ENCODE data around the gene TNNT1. TPM values are rescaled to one million over a fixed set of nuclear protein-coding genes. Genes with fewer than 3 reads are reported as not detected.
A peak's percentile ranks its signal among the peaks of the same experiment; 100 is the strongest.
"Not testable (repeated sequence)": the region's sequence is repeated elsewhere in the genome, so short reads cannot be mapped to it uniquely, and the experiment has no call there.

Gene TNNT1
- total RNA-seq, 1 donor from 2014 or later: 5.5 TPM

DNA sequence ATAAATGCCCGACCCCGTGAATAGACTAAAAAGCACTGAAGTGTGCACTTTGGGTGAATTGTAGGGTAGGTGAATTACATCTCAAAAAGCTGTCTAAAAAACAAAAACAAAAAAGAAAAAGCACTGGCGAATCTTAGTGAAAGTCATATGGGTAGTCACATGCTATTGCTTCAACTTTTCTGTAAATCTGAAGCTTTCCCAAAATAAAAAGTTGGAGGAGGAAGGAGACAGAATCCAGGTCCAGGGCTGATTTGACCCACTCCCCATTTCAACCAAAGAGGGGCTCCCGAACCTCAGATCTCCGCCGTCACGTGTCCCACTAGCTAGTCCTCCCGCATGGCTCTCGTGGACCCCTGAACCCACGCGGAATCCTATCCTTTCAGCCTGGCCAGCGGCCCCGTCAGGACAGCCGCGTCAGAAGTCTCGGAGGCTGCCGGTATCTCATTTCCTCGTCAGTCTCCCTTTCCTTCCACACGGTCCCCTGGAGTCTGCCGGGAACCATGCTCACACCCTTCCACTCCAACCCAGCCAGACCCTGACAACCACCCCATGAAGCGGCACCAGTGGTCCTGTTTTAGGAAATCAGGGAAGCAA lies 37.7 kb downstream of the TNNT1 start:
- no peak for TF ChIP-seq CTCF (IDR thresholded peaks at IDR 0.05; ENCODE audit: unreplicated experiment)
- no peak overlapping the region for H3K27ac Mint-ChIP-seq
- H3K9me3 Mint-ChIP-seq (ENCODE audit: low read depth): no peaks in the 10 kb centered on the region
- H3K4me3 Mint-ChIP-seq (ENCODE audit: low read depth): no peak overlapping the region
- peaks cover 10% of the 10 kb centered on the region for H3K36me3 Mint-ChIP-seq (ENCODE audit: insufficient read depth)
- peaks cover 11% of the 10 kb centered on the region for H3K4me1 Mint-ChIP-seq (ENCODE audit: low read depth)
- H3K27me3 Mint-ChIP-seq: no peaks in the 10 kb centered on the region
- no peak for DNase-seq (ENCODE audit: low spot score, unreplicated experiment)

DNA sequence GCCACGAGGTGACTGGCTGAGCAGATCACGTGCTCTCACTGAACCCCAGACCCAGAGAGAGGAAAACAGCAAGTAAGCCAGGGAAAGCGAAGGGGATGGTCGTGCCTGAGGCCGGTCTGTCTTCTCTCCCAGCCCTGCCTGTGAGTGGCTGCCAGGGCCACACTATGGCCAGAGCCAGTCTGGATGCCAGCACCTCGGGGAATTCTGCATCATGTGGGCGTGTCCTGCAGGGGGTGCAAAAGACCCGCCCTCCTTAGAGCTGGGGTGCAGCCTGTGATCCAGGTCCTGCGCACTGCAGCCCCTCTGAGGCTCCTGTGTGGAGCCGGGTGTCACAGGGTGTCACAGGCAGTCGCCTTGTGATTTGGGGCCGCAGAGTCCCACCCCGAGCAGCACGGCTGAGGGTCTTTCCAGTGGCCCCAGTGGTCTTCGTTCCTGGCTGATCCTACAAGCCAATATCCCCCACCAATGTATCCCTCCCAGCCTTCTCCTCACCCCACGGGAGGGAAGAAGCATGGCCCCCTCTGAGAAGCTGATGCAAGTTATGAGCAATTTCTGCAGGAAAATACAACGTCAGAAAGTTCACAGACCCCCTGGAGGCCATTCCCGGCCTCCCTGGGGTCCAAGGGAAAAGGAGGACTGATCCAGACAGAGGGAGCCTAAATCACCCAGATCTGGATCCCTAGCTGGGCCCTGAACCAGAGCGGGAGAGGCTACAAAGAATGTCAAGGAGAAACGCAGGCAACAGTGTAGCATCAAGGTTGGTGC lies 39.3 kb downstream of the TNNT1 start:
- Mint-ChIP-seq H3K4me1 (ENCODE audit: low read depth) (peaks cover 1% of the 10 kb centered on the region), H3K27me3 (no peaks in the 10 kb centered on the region), H3K4me3 (ENCODE audit: low read depth) (no peak overlapping the region), H3K36me3 (ENCODE audit: insufficient read depth) (peaks cover 15% of the 10 kb centered on the region), H3K27ac (peak overlapping the region; percentile 59), H3K9me3 (ENCODE audit: low read depth) (no peaks in the 10 kb centered on the region)
- TF ChIP-seq CTCF (IDR thresholded peaks at IDR 0.05; ENCODE audit: unreplicated experiment): no peak
- DNase-seq (ENCODE audit: low spot score, unreplicated experiment): no peak

- not testable (repeated sequence) for H3K4me1 Mint-ChIP-seq (ENCODE audit: low read depth); H3K27me3 Mint-ChIP-seq; H3K9me3 Mint-ChIP-seq (ENCODE audit: low read depth); H3K27ac Mint-ChIP-seq; DNase-seq (ENCODE audit: low spot score, unreplicated experiment); H3K4me3 Mint-ChIP-seq (ENCODE audit: low read depth)
- H3K36me3 Mint-ChIP-seq (ENCODE audit: insufficient read depth): peaks cover 23% of the 10 kb centered on the region
These were observed 41.8 kb downstream of the TNNT1 start for GRCh38 chr19:55107252-55107651.

DNA sequence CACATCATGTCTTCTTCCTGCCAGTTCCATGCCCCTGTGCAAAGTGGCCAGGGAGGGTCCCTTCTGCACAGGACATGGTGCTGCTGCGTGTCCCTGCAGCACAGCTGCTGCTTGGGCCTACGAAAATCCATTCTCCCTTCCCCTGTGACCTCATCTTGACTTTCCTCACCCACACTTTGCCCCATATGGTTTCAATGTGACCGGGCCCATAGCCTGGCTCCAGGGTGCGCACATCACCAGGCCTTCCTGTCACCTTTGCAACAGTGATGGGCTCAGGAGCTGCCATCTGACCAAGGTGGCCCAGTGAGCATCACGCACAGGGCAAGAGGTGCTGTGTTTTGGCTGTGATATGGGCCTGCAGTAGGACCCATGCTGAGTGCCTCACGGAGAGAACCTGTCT lies 42.4 kb downstream of the TNNT1 start:
- H3K4me1 Mint-ChIP-seq (ENCODE audit: low read depth): no peaks in the 10 kb centered on the region
- H3K4me3 Mint-ChIP-seq (ENCODE audit: low read depth): peak overlapping the region; percentile 3
- DNase-seq (ENCODE audit: low spot score, unreplicated experiment): no peak
- H3K27me3 Mint-ChIP-seq: no peaks in the 10 kb centered on the region
- no peak for TF ChIP-seq CTCF (IDR thresholded peaks at IDR 0.05; ENCODE audit: unreplicated experiment)
- H3K9me3 Mint-ChIP-seq (ENCODE audit: low read depth): no peaks in the 10 kb centered on the region
- H3K36me3 Mint-ChIP-seq (ENCODE audit: insufficient read depth): peaks cover 25% of the 10 kb centered on the region
- no peak overlapping the region for H3K27ac Mint-ChIP-seq

DNA sequence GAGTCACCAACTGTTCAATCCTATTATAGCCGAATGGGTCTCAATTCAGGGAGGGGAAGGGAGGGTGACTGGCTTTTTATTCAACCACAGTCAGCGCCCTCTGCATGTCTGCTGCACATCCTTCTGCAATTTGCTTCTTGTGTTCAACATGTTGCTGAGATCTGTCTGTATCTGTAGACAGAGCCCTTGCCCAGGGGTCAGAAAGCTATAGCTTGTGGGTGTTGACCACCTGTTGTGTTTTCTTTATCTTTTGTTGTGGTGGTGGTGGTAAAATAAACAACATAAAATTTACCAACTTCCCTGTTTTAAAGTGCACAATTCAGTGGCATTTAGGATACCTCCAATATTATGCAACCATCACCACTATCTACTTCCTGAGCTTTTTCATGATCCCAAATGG lies 43.8 kb downstream of the TNNT1 start:
- no peak for DNase-seq (ENCODE audit: low spot score, unreplicated experiment)
- Mint-ChIP-seq H3K4me1 (ENCODE audit: low read depth) (no peaks in the 10 kb centered on the region), H3K4me3 (ENCODE audit: low read depth) (no peak overlapping the region), H3K36me3 (ENCODE audit: insufficient read depth) (peaks cover 23% of the 10 kb centered on the region), H3K27me3 (no peaks in the 10 kb centered on the region), H3K9me3 (ENCODE audit: low read depth) (no peaks in the 10 kb centered on the region), H3K27ac (no peak overlapping the region)
- TF ChIP-seq CTCF (IDR thresholded peaks at IDR 0.05; ENCODE audit: unreplicated experiment): no peak

DNA sequence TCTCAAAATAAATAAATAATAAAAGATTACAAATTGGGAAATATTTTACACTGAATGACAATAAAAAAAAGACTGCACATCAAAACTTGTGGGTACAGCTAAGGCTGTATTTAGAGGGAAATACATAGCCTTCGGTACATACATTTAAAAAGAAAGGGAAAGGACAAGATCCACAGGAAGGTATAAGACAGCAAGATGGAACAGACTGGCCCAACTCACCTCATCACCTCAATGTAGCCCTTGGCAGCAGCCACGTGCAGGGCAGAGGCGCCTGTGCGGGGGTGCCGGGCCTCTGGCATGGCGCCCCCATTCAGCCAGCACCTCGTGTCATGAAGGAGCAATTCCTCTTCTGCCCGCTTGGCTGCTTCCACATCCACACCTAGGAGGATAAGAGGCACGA lies 45.8 kb downstream of the TNNT1 start:
- H3K27ac Mint-ChIP-seq: no peak overlapping the region
- H3K27me3 Mint-ChIP-seq: no peaks in the 10 kb centered on the region
- no peak for TF ChIP-seq CTCF (IDR thresholded peaks at IDR 0.05; ENCODE audit: unreplicated experiment)
- H3K4me3 Mint-ChIP-seq (ENCODE audit: low read depth): no peak overlapping the region
- DNase-seq (ENCODE audit: low spot score, unreplicated experiment): no peak
- no peaks in the 10 kb centered on the region for H3K9me3 Mint-ChIP-seq (ENCODE audit: low read depth)
- H3K36me3 Mint-ChIP-seq (ENCODE audit: insufficient read depth): peaks cover 21% of the 10 kb centered on the region
- no peaks in the 10 kb centered on the region for H3K4me1 Mint-ChIP-seq (ENCODE audit: low read depth)

All from progenitor cell of endocrine pancreas (in vitro differentiated cells).